H1 (cell line): ENCODE data around the gene LINGO4. TPM values are rescaled to one million over a fixed set of nuclear protein-coding genes. Genes with fewer than 3 reads are reported as not detected.

Experiments
- ATF3 ChIP-seq: IDR thresholded peaks from 2 replicates; pipeline ENCODE4 v1.6.1; 2011; ENCODE audit warnings: low read depth, mild to moderate bottlenecking, low read length; ENCODE audit not compliant: insufficient read depth
- CTCF ChIP-seq, 3 experiments: IDR thresholded peaks; 1 replicate in 2 of 3; 2 replicates in 1 of 3; pipeline versions ENCODE4 v1.5.1 to v1.6.1; 2011; ENCODE audit warnings: low read length in 3 of 3, mild to moderate bottlenecking in 3 of 3, inconsistent platforms in 2 of 3, low read depth in 1 of 3, moderate library complexity in 1 of 3; ENCODE audit not compliant: insufficient read depth in 1 of 3; ENCODE audit errors: control extremely low read depth in 1 of 3
- EGR1 ChIP-seq: IDR thresholded peaks from 2 replicates; pipeline ENCODE4 v1.6.1; 2011; ENCODE audit warnings: low read depth, low read length, borderline replicate concordance
- USF2 ChIP-seq: IDR thresholded peaks from 2 replicates; pipeline ENCODE4 v1.6.1; 2011; ENCODE audit warnings: low read length, improper control_type of control experiment
- polyA plus RNA-seq, 7 experiments: library from polyadenylated mRNA; depleted of rRNA in 3 of 7; stranded (reverse) in 5 of 7; unstranded in 2 of 7; fragments of >200 nt in 5 of 7; fragments of 200-250 nt in 2 of 7; gene quantifications; 1 replicate in 5 of 7; 2 replicates in 1 of 7; 4 replicates in 1 of 7; pipeline versions ENCODE4 v1.2.1 to v1.2.3, GENCODE V29; 2011 to 2013; ENCODE audit warnings: missing spikeins in 2 of 7, mixed read lengths in 2 of 7
- total RNA-seq: library from RNA; stranded (reverse); fragmentation: NEBNext Ultra II Directional; extraction: Animal tissue kit (Norgen Biotek cat#: 25700); gene quantifications from 2 replicates; pipeline ENCODE4 v1.2.1, GENCODE V29; 2021

Gene LINGO4
- total and polyA plus RNA-seq, 2 of the 8 experiments (the other 6 are each of a cell fraction or from before 2014, with no cell fraction given): 0.03 TPM; not detected in 1

GRCh38 chr1:151833172-151833900, 28.1 kb upstream of the LINGO4 start (continued):
- TF ChIP-seq CTCF (IDR thresholded peaks at IDR 0.05; ENCODE audit: control extremely low read depth in 1 of 3, insufficient read depth in 1 of 3, low read depth in 1 of 3, low read length in 3 of 3) (no peak), USF2 (no peak), EGR1 (no peak), ATF3 (no peak)
